HEK293 (cell line): ENCODE results near the gene SLC12A1.

Source experiments
- CTCF ChIP-seq: fragments of 450-650 bp; formaldehyde crosslinking; IDR thresholded peaks from 2 replicates; pipeline ENCODE4 v1.5.1; 2016; ENCODE audit warnings: missing biosample characterization, missing genetic modification characterization
- PRDM6 ChIP-seq: fragments of 450-650 bp; formaldehyde crosslinking; IDR thresholded peaks from 2 replicates; pipeline ENCODE4 v1.5.1; 2017; ENCODE audit warnings: missing biosample characterization, missing genetic modification characterization

GRCh38 chr15:48244921-48245320 is 38.8 kb downstream of the SLC12A1 start:
- TF ChIP-seq PRDM6 (tag by site-specific recombination) = no peak
- TF ChIP-seq CTCF (tag by site-specific recombination) = no peak
